Mucosa of stomach (tissue), 1 donor: Measurements from ENCODE around the gene CCDC13.

Experiments
- H3K27me3 ChIP-seq: one replicate; pipeline ENCODE4 v1.7.0; 2013; ENCODE audit warnings: mild to moderate bottlenecking, low read length; ENCODE audit not compliant: control insufficient read depth, insufficient read depth
- H3K36me3 ChIP-seq: one replicate; pipeline ENCODE4 v1.7.0; 2013; ENCODE audit warnings: low read length; ENCODE audit not compliant: control insufficient read depth, insufficient read depth
- H3K4me1 ChIP-seq: one replicate; pipeline ENCODE4 v1.7.0; 2013; ENCODE audit warnings: mild to moderate bottlenecking, low read length; ENCODE audit not compliant: control insufficient read depth, insufficient read depth
- H3K4me3 ChIP-seq: one replicate; pipeline ENCODE4 v1.7.0; 2013; ENCODE audit warnings: low read length
- H3K9ac ChIP-seq: one replicate; pipeline ENCODE4 v1.7.0; 2013; ENCODE audit warnings: mild to moderate bottlenecking, low read length, moderate library complexity
- H3K9me3 ChIP-seq: one replicate; pipeline ENCODE4 v1.7.0; 2013; ENCODE audit warnings: mild to moderate bottlenecking, low read length, moderate library complexity; ENCODE audit not compliant: control insufficient read depth
- donor health status: Pancreatic carcinoma.

CCDC13 gene

DNA sequence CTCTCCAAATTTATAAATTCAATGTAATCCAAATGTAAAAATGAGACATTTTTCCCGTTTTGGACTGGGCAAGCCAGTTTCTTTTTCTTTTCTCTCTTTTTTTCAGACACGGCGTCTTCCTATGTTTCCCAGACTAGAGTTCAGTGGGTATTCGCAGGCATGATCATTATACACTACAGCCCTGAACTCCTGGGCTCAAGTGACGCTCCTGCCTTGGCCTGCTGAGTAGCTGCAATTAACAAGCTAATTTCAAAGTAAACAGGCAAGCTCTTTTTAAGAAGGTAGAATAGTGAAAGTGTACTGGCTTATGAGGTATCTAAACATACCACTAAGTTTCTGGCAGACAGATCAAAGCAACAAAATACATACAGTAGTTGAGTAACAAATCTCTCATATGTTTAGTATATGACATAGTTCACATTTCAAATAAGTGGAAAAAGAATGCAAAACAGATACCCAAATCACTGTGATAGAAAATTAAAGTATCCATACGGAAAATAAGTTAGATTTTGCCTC, 17.7 kb upstream of the CCDC13 start:
- no peaks in the 10 kb centered on the region for H3K27me3 ChIP-seq
- no peak overlapping the region for H3K4me3 ChIP-seq
- H3K4me1 ChIP-seq, result peaks cover 12% of the 10 kb centered on the region
- H3K9me3 ChIP-seq, result no peaks in the 10 kb centered on the region
- H3K9ac ChIP-seq, result no peak overlapping the region
- peaks cover 5% of the 10 kb centered on the region for H3K36me3 ChIP-seq

DNA sequence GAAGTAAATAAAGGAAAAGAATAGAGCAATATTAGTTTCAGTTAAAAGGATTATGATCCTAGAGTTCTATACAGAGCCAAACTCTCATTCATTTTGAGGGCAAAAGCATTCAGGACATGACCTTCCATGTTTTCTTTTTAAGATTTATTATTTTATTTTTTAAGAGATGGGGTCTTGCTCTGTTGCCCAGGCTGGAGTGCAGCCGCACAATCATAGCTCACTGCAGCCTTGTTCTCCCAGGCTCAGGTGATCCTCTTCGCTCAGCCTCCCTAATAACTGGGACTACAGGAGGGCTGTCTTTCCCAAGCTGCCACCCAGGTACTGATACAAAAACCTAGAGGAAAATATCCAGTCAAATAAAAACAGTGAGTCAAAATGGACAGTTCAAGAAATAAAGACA, 13.6 kb upstream of the CCDC13 start:
- H3K36me3 ChIP-seq, result no peaks in the 10 kb centered on the region

DNA sequence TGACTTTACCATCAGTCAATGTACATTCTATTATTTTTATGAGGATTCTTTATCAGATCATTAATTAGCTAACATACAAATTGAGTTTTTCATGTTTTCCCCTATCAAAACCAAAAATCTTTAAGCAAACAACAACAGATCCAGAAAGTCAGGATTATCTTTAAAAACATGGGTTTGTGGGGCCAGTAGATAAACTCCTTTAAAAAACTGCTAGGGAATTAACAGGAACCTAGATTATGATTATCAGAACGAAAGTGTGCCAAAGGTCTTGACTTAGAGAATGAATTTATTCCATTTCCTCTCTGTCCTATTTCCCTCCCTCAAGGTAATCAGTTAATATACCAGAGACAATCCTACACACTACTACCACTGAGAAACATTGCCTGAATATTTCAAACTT, 13.2 kb upstream of the CCDC13 start:
- H3K9me3 ChIP-seq, result no peaks in the 10 kb centered on the region
- H3K4me3 ChIP-seq, result no peak overlapping the region
- no peak overlapping the region for H3K9ac ChIP-seq
- H3K27me3 ChIP-seq, result no peaks in the 10 kb centered on the region
- peaks cover 16% of the 10 kb centered on the region for H3K4me1 ChIP-seq
- H3K36me3 ChIP-seq, result no peaks in the 10 kb centered on the region

More for the DNA sequence above, 13.6 kb upstream of the CCDC13 start:
- Histone ChIP-seq H3K4me3 (no peak overlapping the region), H3K4me1 (peaks cover 16% of the 10 kb centered on the region), H3K9ac (no peak overlapping the region), H3K9me3 (no peaks in the 10 kb centered on the region), H3K27me3 (no peaks in the 10 kb centered on the region)

DNA sequence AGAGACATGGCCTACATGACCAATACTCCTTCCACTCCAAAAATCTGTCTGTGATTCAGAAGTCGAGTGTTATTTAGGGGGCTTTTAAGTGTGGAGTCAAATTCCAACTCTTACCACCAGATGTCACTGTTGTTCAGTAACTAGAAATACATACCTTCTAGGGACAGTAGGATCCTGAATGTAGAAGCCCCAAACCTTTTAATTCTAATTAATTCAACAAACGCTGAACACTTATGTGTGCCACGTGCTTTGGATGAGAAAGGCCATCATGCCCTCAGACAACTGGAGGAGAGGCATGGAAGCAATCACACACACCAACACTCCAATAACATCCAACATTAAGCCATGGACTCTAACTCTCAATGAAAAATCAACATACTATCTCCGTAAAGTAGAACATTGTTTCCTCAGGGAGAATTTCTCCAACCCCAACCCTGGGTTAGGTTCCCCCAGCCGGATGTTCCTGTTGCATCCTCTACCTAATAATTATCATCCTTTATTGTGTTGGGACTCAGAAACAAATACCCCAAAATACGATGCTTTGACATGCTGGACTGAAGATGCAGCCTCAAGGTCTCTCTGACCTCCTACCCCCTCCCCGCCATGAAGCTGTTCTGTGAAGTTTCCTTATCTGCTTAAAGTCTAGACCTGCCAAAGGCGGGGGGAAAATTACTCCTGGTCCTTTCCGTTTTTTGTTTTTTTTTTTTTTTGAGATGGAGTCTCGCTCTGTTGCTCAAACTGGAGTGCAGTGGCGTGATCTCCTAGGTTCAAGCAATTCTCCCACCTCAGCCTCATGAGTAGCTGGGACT, 8.0 kb upstream of the CCDC13 start:
- no peak overlapping the region for H3K9ac ChIP-seq
- no peaks in the 10 kb centered on the region for H3K9me3 ChIP-seq
- H3K36me3 ChIP-seq, result no peaks in the 10 kb centered on the region
- peaks cover 24% of the 10 kb centered on the region for H3K4me1 ChIP-seq
- H3K4me3 ChIP-seq, result no peak overlapping the region
- no peaks in the 10 kb centered on the region for H3K27me3 ChIP-seq

DNA sequence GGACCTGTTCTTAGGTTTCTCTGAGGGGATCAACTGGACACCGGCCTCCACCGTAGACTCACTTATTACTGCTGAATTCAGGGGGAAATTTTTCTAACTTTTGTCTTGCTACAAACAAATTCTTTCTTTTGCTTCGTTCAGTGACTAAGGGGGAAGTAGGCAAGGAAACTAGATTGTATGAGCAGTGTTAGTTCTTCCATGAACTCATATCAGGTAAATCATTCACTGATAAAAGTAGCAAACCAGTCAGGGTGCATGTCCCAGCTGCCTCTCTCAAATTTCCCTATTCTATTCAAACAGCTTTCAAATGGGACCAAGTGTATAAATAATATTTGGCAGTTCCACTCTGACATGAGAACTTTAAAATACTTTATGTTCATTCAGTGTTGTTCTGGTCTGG, 7.3 kb upstream of the CCDC13 start:
- Histone ChIP-seq H3K4me1 (peaks cover 21% of the 10 kb centered on the region), H3K9me3 (no peaks in the 10 kb centered on the region)

DNA sequence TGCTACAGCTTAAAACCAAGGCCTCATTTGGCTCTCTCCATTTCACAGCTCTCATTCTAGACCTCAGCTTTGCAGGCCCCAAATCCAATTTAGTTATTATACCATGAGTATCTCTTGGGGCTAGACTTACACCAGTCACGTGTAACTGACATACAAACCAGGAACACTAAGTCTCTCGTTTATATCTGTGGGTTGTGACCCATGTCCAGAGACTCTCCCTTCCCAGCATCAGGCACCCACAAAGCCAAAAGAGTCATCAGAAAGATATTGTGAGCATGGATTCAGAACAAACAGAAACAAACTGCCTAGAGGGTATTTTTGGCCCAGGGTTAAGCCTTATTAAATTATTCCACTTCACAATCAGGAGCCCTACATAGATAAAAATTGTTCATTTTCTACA, 5.6 kb upstream of the CCDC13 start:
- Histone ChIP-seq H3K27me3 (no peaks in the 10 kb centered on the region), H3K9ac (no peak overlapping the region), H3K36me3 (no peaks in the 10 kb centered on the region), H3K9me3 (no peaks in the 10 kb centered on the region), H3K4me3 (no peak overlapping the region), H3K4me1 (peaks cover 21% of the 10 kb centered on the region)

More for the DNA sequence above, 7.3 kb upstream of the CCDC13 start:
- H3K27me3 ChIP-seq, result no peaks in the 10 kb centered on the region
- H3K36me3 ChIP-seq, result no peaks in the 10 kb centered on the region
- H3K4me3 ChIP-seq, result no peak overlapping the region
- H3K9ac ChIP-seq, result no peak overlapping the region

DNA sequence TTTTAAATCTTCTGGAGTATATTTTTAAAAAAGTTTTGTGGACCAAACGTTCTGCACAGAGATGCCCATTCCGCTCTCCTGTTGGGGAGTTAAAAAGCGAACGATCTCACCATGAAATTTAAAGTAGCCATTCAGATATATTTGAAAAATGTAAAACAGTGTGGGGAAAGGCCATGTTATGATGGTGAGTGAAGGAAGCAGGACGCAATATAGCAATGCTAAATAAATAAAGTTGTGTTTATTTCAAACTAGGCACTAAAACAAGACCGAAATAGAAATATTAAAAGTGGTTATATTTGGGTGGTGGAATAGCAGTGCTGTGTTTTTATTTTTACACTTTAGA, 327 bp upstream of the CCDC13 start:
- Histone ChIP-seq H3K36me3 (no peaks in the 10 kb centered on the region), H3K4me3 (no peak overlapping the region), H3K9me3 (no peaks in the 10 kb centered on the region), H3K4me1 (no peaks in the 10 kb centered on the region), H3K27me3 (no peaks in the 10 kb centered on the region), H3K9ac (peak overlapping the region; percentile 47)

DNA sequence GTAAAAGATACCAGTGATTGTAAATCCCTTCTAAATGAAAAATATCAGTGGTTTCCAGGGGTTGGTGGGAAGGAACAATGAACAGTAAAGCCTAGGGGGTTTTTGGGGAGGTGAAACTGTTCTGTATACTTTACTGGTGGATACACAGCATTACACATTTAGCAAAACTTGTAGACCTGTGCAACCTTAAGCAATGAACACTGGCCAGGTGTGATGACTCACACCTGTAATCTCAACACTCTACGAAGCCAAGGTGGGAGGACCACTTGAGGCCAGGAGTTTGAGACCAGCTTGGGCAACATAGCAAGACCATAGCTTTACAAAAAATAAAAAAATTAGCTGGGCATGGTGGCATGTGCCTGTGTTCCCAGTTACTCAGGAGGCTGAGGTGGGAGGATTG, 1.8 kb downstream of the CCDC13 start:
- no peak overlapping the region for H3K9ac ChIP-seq
- no peak overlapping the region for H3K4me3 ChIP-seq
- H3K4me1 ChIP-seq, result no peaks in the 10 kb centered on the region
- H3K36me3 ChIP-seq, result no peaks in the 10 kb centered on the region
- H3K9me3 ChIP-seq, result no peaks in the 10 kb centered on the region
- no peaks in the 10 kb centered on the region for H3K27me3 ChIP-seq

DNA sequence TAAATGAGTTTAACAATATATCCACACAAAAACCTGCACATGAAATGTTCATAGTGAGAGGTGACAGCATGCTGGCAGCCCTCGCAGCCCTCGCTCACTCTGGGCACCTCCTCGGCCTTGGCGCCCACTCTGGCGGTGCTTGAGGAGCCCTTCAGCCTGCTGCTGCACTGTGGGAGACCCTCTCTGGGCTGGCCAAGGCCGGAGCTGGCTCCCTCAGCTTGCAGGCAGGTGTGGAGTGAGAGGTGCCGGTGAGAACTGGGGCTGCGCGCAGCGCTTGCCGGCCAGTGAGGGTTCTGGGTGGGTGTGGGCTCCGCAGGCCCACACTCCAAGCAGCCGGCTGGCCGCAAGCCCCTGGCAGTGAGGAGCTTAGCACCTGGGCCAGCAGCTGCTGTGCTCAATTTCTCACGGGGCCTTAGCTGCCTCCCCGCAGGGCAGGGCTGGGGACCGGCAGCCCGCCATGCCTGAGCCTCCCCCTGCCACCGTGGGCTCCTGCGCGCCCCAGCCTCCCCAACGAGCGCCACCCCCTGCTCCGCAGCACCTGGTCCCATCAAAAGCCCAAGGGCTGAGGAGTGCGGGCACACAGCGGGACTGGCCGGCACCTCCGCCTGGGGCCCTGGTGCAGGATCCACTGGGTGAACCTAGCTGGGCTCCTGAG, 3.4 kb downstream of the CCDC13 start:
- Histone ChIP-seq H3K4me3 (no peak overlapping the region), H3K27me3 (no peaks in the 10 kb centered on the region), H3K9me3 (no peaks in the 10 kb centered on the region), H3K36me3 (no peaks in the 10 kb centered on the region), H3K9ac (no peak overlapping the region), H3K4me1 (no peaks in the 10 kb centered on the region)

DNA sequence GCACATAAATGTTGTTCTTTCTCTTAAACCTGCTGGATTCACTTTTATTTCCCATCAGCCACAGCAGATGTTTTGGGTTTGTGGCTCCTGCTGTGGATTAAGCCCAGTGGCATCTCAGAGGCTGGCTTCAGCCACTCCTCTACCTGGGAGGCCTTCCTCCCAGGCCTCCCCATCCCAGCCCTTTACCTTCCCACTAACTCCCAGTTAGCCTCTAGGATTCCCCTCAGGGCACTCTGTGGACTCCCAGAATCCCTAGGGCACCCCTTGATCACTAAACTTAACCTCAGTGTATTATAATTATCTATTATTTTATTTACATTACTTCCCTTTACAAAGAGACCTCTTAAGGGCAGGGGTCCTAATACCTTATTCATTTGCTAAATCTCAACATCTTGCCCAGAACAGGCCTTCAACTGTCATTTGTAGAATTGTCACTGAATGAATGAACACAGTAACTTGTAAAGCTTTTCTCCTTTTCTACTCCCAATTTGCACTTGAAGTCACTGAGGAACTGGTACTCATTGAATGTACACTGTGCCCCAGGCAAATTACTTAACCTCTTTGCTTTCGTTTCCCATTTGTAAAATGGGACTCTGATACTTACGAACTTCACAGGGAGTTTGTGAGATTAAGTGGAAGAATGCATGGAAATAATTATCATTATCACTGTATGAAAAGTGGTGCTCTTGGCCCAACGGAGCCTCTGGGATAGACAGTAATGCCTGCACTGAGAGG, 8.3 kb downstream of the CCDC13 start:
- Histone ChIP-seq H3K4me1 (no peaks in the 10 kb centered on the region), H3K9ac (no peak overlapping the region), H3K27me3 (no peaks in the 10 kb centered on the region), H3K4me3 (no peak overlapping the region), H3K36me3 (no peaks in the 10 kb centered on the region), H3K9me3 (no peaks in the 10 kb centered on the region)

DNA sequence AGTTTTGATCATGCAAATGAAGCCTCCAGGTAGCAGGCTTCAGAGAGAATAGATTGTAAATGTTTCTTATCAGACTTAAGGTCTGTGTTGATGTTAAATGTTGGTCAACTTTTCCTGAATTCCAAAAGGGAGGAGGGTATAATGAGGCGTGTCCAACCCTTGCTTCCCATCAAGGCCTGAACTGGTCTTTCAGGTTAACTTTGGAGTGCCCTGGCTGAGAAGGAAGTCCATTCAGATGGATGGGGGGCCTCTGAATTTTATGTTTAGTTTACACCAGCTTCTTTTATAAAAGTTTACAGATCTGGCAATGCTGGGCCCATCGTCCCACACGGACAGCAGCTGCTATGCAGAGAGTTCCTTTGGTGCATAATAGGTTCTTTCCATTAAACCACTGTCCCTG, 8.9 kb downstream of the CCDC13 start:
- Histone ChIP-seq H3K36me3 (no peaks in the 10 kb centered on the region), H3K27me3 (no peaks in the 10 kb centered on the region)

DNA sequence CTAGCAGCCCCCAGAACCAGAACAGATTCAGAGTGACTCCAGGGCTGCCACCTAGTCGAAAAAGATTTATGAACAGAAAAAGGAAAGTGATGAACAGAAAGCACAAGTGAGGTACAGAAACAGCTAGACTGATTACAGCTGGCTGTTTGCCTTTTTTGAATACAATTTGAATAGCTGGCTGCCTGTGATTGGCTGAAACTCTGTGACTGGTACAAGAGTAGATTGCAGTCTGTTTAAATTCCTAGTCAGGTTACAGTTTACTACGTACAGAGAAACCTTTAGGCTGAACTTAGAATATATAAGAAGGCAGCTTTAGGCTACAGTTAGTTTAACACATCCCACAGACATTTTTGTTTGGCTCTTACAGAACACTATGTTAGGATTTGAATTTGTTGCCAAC, 10.0 kb downstream of the CCDC13 start:
- H3K9me3 ChIP-seq, result no peaks in the 10 kb centered on the region
- H3K4me3 ChIP-seq, result no peak overlapping the region
- H3K27me3 ChIP-seq, result no peaks in the 10 kb centered on the region
- no peaks in the 10 kb centered on the region for H3K4me1 ChIP-seq
- H3K9ac ChIP-seq, result no peak overlapping the region
- H3K36me3 ChIP-seq, result no peaks in the 10 kb centered on the region

More for the DNA sequence above, 8.9 kb downstream of the CCDC13 start:
- Histone ChIP-seq H3K4me1 (no peaks in the 10 kb centered on the region), H3K4me3 (no peak overlapping the region), H3K9ac (no peak overlapping the region), H3K9me3 (no peaks in the 10 kb centered on the region)
